IPS DF 19.7 (cell line): ENCODE results near the gene PPP1R12B.
"Not testable (repeated sequence)": the region's sequence is repeated elsewhere in the genome, so short reads cannot be mapped to it uniquely, and the experiment has no call there.

Experiments
- DNase-seq: peaks from one replicate; pipeline ENCODE4 v3.0.0-alpha.2; 2013; ENCODE audit warnings: low read depth, low spot score

The PPP1R12B gene

DNA sequence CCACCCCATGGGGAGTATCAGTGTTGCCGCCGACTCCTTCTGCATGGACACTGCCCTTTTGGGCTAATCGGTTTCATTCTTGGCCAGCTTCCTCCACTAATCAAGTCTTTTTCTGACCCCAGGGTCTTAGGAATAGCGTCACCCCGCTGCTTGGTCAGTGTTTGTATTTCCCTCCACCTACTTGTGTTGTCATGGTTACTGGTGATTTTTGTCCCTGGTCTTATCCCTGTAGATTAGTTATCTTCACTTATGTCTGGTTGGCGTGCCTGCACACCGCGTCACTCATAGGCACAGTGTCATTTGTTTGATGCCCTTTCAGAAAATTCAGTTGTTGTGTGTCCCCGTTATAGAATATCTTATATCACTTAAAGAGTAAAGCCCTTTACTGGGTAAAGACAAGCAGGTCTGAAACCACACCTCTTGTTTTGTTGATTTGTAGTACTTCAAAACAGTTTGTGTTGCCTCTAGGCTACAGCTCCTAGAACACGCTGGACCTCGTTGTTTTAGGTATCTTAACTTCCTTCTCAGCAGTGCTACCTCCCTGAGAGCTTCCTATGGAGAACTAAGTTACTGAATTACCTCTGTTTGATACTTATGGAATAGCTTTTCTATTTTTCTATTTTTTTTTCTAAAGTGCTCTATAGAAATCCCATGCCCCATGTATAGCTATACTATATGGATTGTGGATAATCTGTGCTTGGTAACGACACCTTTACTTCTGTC is 868 bp downstream of the PPP1R12B start:
- no peak for DNase-seq

DNA sequence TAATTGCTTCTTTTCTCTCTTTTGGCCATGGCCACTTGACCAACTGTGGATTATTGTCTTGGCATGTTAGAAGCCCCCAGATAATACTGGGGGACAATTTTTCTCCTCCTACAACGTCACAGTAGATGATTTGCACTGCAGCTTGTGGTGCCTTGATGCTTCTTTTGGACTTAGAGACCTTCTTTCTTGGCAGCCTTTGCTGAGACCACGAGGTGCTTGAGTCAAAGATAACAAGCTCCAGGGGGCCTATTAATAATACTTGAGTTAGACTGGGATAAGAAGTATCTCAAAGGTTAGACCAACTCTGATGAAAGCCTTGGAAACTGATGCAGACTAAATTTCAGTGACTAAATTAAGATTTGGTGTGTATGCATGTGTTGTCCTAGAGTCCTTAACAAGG is 3.2 kb downstream of the PPP1R12B start:
- DNase-seq, result no peak

DNA sequence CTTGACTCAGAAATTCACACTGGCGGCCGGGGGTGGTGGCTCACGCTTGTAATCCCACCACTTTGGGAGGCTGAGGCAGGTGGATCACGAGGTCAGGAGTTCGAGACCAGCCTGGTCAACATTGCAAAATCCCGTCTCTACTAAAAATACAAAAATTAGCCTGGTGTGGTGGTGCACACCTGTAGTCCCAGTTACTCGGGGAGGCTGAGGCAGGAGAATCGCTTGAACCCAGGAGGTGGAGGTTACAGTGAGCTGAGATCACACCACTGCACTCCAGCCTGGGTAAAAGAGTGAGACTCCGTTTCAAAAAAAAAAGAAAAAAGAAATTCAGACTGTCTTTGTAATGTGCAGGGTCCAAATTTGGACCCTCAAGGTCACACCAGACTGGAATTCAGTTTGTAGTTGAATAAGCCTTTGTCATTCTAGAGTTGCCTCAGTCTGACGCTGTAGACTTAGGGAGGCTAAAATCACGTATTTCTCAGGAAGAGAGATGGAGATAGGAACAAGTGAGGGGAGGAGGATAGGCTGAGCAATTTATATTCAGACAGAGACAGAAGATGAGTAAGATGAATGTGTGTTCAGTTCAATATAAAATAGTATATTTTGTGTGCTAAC is 4.2 kb downstream of the PPP1R12B start:
- not testable (repeated sequence) for DNase-seq

DNA sequence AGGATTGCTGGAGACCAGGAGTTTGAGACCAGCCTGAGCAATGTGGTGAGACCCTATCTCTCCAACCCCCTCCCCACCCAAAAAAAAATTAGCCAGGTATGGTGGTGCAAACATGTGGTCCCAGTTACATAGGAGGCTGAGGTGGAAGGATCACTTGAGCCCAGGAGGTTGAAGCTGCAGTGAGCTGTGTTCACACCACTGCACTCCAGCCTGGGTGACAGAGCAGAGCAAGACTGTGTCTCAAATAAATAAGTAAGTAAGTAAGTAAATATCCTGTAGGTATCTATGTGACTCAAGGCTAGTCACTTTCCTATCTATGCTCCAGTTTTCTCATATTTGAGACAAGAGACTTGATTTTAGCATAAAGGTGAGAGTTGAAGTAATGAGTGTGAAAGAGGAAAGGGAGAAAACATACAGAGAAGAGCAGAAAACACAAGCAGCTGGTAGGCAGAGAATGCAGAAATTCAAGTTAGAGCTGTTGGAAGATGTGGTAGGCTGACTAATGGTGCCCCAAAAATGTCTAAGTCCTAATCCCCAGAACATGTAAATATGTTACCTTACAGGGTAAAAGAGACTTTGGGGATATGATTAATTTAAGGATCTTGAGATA is 7.5 kb downstream of the PPP1R12B start:
- DNase-seq, result no peak

DNA sequence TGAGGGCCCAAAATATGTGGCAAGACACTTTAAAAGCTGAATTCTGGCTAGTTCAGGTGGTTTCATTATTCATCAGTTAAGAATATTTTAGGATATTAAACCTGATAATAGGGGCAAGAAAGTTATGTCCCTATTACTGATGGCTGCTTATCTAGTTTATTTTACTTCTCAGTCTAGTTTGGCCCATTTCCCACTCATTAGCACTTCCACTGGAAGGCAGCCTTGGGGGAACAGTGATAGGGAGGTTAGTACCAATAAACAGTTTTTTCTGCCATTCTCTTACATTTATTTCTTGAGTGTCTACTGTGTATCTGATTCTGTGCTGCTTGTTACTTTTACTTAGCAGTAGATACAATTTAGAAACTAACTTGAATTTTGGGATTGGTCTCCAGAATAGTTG is 9.0 kb downstream of the PPP1R12B start:
- no peak for DNase-seq

DNA sequence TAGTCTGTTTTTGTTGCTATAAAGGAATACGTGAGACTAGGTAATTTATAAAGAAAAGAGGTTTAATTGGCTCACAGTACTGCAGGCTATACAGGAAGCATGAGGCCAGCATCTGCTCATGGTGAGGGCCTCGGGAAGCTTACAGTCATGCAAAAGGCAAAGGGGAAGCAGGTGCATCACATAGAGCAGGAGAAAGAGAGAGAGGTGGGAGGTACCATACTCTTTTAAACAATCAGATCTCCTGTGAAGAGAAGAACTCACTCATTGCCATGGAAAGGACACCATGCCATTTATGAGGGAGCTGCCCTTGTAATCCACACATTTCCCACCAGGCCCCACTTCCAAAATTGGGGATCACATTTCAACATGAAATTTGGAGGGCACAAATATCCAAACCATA is 12.7 kb downstream of the PPP1R12B start:
- DNase-seq, result no peak

DNA sequence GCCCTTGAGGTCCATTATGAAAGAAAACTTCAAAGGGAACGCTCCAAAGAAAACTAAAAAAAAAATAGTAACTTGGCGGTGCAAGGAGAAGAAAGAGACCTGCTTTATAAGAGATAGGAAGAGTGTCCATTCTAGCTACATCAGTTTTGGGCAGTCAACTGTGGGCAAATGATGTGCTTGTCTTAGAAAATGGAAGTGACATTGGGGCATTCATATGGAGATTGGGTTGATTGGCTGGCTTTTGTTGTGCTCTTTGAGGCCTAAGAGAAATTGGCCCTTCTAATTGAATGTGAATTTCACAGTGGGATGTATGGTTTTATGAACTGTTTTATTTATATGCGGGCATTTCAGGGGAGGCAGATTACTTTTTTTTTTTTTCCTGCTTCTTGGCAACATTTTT is 13.2 kb downstream of the PPP1R12B start:
- no peak for DNase-seq

DNA sequence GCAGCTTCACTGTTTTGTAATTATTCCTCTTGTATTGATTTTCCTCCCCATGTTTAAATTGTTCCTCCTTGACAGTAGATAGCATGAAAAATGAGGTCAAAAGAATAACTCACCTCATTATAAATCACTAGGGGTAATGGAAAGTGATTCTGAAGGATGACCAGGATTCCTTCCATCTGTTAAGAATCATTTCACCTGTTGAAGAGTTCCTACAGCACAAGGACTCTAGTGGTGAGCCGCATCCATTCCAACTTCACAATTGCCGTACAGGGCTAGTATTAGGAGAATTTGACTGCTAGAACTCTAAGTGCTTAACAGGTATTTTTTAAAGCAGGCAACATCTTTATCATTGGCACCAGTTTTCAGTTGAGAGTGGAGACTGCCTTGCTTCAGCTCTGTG is 13.7 kb downstream of the PPP1R12B start:
- DNase-seq, result no peak

DNA sequence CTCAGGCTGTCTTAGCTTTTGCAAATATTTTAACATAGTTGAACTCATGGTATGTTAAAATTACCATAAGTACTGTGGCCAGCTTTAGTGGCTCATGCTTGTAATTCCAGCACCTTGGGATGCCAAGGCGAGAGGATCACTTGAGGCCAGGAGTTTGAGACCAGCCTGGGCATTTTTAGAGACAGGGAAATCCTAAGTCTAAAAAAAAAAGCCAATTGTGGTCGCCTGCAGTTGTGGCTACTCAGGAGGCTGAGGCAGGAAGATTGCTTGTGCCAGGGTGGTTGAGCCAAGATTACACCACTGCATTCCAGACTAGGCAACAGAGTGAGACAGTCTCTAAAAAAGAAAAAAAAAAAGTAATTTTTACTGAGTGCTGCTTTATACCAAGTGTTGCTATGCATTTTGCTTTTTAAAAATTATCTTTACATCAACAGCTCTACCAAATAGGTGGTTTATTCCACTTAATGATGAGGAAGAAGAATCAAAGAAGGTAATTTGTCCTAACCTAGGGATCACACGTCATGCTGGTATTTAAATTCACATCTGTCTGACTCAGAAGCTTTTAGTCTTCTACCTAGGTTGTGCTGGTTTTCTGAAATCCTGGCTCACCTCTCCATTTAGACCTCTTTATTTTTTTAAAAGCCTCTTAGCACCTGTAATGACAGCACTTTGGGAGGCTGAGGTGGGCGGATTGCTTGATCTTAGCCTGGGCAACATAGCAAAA is 16.8 kb downstream of the PPP1R12B start:
- DNase-seq, result no peak

DNA sequence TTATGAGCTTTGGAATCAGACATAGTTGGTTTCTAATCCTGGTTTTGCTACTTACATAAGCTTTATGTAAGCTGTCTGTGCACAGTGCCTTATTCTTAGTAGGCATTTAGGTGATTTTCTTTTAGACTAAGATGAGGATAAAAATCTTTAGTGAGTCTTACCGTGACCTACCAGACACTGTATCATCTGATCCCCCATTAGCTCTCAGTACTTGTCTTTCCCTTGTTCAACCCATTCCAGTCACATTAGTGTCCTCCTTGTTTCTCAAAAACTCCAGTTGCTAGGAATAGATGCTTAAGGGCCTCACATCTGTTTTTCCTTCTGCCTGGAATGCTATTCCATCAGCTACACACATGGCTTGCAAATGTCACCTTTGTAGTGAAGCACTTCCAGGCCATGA is 18.8 kb downstream of the PPP1R12B start:
- DNase-seq, result no peak

DNA sequence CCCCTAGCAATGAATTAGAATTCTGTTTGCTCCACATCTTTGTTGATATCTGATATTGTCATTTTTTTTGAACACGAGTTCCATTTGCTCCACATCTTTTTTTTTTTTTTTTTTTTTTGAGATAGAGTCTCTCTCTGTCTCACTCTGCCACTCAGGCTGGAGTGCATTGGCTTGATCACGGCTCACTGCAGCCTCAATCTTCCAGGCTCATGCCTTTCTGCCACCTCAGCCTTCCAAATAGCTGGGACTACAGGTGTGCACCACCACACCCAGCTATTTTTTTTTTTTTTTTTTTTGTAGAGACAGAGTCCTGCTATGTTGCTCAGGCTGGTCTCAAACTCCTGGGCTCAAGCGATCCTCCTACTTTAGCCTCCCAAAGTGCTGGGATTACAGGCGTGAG is 22.4 kb downstream of the PPP1R12B start:
- not testable (repeated sequence) for DNase-seq

DNA sequence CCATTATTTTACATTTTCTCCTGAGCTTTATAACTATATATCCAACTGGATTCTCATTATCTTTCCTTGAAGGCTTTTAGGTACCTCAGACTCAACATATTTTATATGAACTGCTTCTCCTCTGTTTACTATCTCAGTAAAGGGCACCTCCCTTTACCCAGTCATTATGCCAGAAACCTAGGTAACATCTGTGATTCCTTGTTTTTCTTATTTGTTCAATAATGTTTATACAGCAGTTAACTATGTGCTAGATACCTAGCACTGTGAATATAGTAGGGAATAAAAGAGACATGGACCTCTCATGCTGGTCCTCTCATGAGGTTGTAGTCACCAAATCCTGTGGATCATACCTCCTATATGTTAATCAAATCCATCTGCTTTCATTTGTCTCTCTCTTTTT is 25.6 kb downstream of the PPP1R12B start:
- no peak for DNase-seq

DNA sequence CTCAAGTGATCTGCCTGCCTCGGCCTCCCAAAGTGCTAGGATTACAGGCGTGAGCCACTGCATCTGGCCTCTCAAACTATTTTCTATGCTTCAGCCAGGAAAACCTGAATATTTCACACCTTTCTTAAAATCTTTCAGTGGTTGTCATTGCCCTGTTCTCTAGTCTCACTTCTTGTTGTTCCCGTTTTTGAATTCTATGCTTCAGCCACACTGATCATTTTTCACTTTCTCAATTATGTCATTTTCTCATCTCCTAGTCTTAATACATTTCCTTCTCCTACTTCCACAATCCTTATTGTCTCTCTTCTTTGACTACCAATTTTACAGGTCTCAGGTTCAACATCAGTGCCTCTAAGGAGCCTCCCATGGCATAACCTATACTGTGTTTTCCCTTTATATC is 26.7 kb downstream of the PPP1R12B start:
- DNase-seq, result not testable (repeated sequence)

DNA sequence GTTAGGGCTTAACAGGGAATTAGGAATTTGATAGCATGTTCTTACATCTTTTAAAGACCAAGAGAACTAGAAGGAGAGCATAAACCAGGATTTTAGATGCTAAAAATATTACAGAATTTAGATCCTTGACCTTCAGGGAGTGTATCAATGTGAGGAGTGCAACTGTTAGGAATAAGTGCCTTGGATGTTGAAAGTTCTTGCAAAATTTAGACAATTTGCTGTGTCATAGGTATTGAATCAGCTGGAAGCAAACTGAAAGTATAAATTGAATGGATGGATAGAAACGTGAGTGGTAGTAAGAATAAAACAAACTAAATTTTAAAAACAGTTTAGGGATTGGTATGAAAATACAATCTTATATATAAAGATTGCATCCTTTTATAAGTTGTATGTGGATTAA is 27.7 kb downstream of the PPP1R12B start:
- no peak for DNase-seq

DNA sequence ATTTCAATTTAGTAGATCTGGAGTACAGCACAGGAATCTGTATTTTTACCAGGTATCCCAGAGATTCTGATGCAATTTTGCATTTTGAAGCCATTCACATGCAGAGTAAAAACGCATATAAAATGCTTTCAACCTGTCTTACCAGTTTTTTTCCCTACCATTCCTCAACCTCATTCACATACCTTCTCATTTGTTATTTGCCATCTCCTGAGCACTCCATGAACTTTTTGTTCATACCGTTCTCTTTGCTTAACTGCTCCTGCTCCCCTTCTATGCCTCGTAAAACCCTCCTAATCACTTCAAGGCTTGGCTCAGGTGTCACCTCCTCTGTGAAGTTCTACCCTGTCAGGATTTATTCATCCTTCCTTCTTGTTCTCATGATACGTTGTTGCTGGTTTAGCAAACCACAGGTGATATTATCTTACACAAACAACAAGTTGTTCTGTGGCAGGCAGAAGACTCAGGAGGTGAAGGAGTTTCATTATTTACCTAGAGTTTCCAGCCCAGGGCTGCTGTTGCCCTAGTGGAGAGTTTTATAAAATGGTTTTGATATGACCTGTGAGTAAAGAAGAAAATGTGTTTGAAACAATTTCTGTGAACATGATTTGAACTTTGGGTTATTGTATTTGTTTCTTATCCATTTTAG is 31.5 kb downstream of the PPP1R12B start:
- DNase-seq, result not testable (repeated sequence)

DNA sequence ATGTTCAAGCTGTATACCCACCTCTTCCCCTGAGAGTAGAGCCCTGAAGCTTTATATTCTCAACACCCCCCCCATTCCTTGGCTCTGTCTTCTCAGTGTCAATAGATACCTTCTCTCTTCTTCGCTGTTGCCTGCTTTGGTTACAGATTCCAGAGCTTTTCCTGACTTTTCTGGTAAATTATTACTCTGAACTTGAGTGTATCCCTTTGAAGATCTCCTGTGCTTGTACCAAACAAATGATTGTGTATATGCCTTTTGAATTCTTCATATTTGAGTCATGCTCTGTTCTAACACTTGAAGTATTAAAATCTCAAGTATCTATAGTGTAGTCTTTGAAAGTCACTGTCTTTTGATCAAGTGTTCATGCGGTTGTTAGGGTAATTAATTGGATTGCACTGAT is 32.0 kb downstream of the PPP1R12B start:
- DNase-seq, result not testable (repeated sequence)

DNA sequence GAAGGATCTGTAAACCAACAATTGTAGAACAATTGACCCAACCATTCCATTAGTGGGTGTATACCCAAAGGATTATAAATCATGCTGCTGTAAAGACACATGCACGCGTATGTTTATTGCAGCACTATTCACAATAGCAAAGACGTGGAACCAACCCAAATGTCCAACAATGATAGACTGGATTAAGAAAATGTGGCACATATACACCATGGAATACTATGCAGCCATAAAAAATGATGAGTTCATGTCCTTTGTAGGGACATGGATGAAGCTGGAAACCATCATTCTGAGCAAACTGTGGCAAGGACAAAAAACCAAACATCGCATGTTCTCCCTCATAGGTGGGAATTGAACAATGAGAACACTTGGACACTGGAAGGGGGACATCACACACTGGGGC is 33.4 kb downstream of the PPP1R12B start:
- DNase-seq, result not testable (repeated sequence)

DNA sequence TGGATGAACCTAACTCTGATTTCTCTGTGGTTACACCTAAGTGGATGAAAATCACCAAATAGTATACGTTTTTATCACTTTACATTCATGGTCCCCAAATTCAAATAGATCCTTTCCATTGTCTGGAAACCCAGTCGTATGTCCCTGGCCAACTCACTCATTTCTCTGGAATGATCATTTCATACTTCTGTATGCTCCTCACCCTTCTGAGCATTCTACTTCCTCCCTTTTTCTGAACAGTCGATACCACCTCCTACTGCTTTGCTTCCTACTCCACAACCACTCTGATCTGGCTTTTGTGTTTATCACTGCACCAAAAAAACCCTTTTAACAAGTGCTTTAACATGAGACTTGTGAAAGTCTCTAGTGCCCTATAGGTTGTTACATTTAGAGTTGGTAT is 47.3 kb downstream of the PPP1R12B start:
- not testable (repeated sequence) for DNase-seq

DNA sequence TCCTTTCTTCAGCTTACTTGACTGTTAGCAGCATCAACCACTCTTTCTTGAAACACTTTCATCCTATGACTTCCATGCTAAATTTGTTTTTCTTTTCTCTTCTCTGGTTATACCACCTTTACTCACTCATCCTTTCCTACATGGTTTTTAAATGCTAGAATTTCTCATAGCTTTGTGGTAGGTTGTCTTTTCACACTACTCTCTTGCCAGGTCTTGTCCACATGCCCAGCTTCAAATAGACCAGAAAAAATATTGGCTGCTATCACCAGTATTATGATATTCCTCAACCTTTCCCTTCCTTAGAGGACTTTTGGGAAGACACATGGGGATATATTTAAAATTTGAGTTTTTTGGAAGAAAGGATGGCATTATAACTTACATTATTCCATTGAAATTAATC is 48.8 kb downstream of the PPP1R12B start:
- DNase-seq, result no peak

DNA sequence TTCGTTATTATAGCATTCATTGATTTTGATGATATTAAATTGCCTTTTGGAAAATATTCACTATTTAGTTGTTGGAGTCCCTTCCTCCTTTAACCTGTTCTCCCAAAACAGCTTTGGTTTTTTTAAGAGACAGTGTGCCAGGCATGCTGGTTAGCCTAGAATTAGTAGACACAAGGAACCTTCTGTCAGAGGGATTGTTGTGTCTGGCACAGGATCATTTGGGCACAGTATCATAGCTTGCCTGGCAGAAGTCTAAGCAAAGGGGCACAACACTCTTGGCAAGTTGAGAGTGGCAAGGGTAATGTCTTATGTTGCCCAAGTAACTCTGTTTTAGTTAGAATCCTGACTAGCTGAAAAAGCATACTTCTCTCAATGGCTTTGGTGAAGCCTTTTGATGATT is 49.9 kb downstream of the PPP1R12B start:
- DNase-seq, result not testable (repeated sequence)

DNA sequence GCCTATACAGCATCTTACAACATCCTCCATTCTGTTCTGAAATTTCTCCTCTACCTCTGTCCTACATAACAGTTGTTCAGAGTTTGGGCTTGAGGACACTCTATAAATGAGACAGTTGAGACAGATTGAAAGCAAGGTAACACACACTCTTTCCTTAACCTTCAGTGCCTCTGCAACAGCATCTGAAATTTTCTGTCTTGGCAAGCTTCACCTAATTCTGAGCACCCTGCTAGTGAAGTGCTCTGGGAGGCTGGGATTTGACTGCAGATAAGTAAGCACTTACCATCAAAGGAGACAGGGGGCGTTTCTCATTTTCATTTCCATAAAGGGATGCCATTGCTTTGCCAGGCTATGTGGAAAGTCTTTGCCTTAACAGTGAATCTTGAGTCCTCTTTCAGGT is 53.3 kb downstream of the PPP1R12B start:
- DNase-seq, result not testable (repeated sequence)

DNA sequence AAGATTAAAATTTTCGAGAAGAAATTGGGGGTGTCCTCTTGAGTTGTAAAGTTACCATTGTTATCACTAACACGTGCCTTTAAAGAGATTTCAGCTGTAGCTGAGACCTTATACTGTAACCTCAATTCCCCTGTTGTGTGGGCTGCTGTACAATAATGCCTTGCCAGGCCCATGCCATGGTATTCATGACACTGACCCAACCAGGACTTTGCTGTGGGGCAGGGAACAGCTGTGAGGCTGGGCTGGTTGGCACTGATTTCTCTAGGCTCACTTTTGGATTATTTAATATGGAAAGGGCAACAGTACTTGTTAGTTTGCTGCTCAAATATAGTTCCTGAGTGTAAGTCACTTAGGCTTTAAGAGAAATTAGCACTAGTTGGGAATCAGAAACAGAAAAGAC is 54.9 kb downstream of the PPP1R12B start:
- not testable (repeated sequence) for DNase-seq
